Hematopoietic multipotent progenitor cell treated with erythropoietin and hydrocortisone succinate and interleukin-3 and kit ligand, for 15 days (in vitro differentiated cells): ENCODE results near the gene KATNAL2.
"Not testable (repeated sequence)": the region's sequence is repeated elsewhere in the genome, so short reads cannot be mapped to it uniquely, and the experiment has no call there.

ENCODE experiments used
- DNase-seq: peaks from one replicate; pipeline ENCODE4 v3.0.0-alpha.2; 2015; ENCODE audit warnings: low spot score

KATNAL2 gene

GRCh38 chr18:46939998-46940571 lies 22.7 kb downstream of the KATNAL2 start:
- DNase-seq: no peak

- DNase-seq: no peak
Observed at GRCh38 chr18:46942646-46943045, 25.2 kb downstream of the KATNAL2 start.

GRCh38 chr18:46946656-46947282 lies 29.4 kb downstream of the KATNAL2 start:
- no peak for DNase-seq

- no peak for DNase-seq
Observed at GRCh38 chr18:46950064-46950656, 32.8 kb downstream of the KATNAL2 start.

GRCh38 chr18:46953195-46953594 lies 35.8 kb downstream of the KATNAL2 start:
- DNase-seq: no peak

GRCh38 chr18:46958209-46958608 lies 40.8 kb downstream of the KATNAL2 start:
- no peak for DNase-seq

- not testable (repeated sequence) for DNase-seq
Observed at GRCh38 chr18:46963656-46964578, 46.5 kb downstream of the KATNAL2 start.

- DNase-seq: not testable (repeated sequence)
Observed at GRCh38 chr18:46964579-46965293, 47.3 kb downstream of the KATNAL2 start.

- not testable (repeated sequence) for DNase-seq
Observed at GRCh38 chr18:46966266-46966665, 48.9 kb downstream of the KATNAL2 start.

- DNase-seq: not testable (repeated sequence)
Observed at GRCh38 chr18:46969551-46969950, 52.1 kb downstream of the KATNAL2 start.

GRCh38 chr18:47019870-47020269 lies 102.5 kb downstream of the KATNAL2 start:
- DNase-seq: not testable (repeated sequence)

GRCh38 chr18:47020757-47021156 lies 103.4 kb downstream of the KATNAL2 start:
- DNase-seq: not testable (repeated sequence)

- not testable (repeated sequence) for DNase-seq
Observed at GRCh38 chr18:47022821-47023220, 105.4 kb downstream of the KATNAL2 start.

- DNase-seq: not testable (repeated sequence)
Observed at GRCh38 chr18:47023769-47024465, 106.5 kb downstream of the KATNAL2 start.

GRCh38 chr18:47025557-47026174 lies 108.3 kb downstream of the KATNAL2 start:
- DNase-seq: not testable (repeated sequence)

GRCh38 chr18:47028738-47029137 lies 111.3 kb downstream of the KATNAL2 start:
- DNase-seq: not testable (repeated sequence)

- DNase-seq: not testable (repeated sequence)
Observed at GRCh38 chr18:47029684-47030353, 112.4 kb downstream of the KATNAL2 start.

- not testable (repeated sequence) for DNase-seq
Observed at GRCh38 chr18:47030887-47031286, 113.5 kb downstream of the KATNAL2 start.

- no peak for DNase-seq
Observed at GRCh38 chr18:47032945-47033344, 115.5 kb downstream of the KATNAL2 start.

GRCh38 chr18:47034591-47034990 lies 117.2 kb downstream of the KATNAL2 start:
- not testable (repeated sequence) for DNase-seq
